Erythroblast (primary cell): ENCODE measurements around the gene CEP250.
"Not testable (repeated sequence)": the region's sequence is repeated elsewhere in the genome, so short reads cannot be mapped to it uniquely, and the experiment has no call there.

Source experiments
- DNase-seq, 2 experiments: peaks; one replicate each; lab custom pipeline; 2025; lab: John Stamatoyannopoulos, UW
- GATA1 ChIP-seq: IDR thresholded peaks from 2 replicates; pipeline ENCODE4 v1.6.1; 2011; ENCODE audit warnings: low read depth, mild to moderate bottlenecking, control low read depth, low read length, moderate library complexity
- POLR2A ChIP-seq: IDR thresholded peaks from 2 replicates; pipeline ENCODE4 v1.6.1; 2011; ENCODE audit warnings: mild to moderate bottlenecking, low read length

The CEP250 gene

DNA sequence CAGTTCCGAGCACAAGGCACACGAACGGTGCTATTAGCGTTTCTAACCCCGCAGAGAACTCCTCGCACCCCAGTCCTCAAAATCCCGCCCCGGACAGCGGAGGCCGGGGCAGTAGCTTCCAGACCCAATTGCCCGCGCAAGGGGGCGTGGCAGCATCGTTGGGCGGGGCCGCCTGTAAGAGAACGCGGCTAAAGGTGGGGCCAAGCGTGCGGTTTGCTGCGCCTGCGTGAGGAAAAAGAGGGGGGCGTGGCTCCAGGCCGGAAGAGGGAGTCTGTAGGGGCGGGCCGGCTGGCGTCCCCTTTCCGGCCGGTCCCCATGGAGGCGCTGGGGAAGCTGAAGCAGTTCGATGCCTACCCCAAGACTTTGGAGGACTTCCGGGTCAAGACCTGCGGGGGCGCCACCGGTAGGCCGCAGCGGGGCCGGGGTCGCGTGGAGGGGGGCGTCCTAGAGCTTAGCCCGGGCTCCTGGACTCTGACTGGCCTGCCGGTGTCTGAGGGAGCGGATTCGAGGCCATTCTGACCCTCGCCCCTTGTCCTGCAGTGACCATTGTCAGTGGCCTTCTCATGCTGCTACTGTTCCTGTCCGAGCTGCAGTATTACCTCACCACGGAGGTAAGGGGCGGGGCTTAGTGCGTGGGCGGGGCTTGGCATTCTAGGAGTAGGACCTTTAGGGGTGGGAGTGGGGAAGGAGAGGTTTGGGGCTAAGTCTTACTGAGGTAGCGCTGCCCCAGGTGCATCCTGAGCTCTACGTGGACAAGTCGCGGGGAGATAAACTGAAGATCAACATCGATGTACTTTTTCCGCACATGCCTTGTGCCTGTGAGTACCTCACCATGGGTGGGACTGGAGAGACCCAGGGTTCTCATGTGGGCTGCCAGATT is 86.6 kb downstream of the CEP250 start, which contains the start of gene ERGIC3:
Gene ERGIC3, plus strand, starts transcription at position 296 of the 880 bp plus-strand sequence. Its CDS starts 20 bp downstream, at position 316.
- DNase-seq = peak; percentile 97 to 99
- TF ChIP-seq POLR2A = peak; percentile 68
- TF ChIP-seq GATA1 = no peak

DNA sequence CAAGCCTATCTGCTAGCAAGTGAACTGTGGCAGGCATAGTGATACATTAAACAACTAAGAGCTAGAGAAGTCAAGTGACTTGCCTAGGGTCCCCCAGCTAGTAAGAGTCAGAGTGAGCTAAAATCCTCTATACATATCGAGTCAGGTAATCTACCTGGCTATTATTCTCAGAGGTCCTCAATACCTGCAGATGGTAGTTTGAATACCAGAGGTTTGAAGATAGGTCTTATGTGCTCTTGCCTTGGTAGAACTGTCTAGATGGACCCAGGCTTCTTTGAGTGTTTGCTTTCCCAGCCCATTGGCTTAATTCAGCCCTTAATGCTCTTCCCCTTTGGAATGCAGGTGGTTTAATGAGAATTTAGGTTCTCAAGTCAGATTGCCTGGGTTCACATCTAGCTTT is 87.6 kb downstream of the CEP250 start:
- TF ChIP-seq GATA1 = no peak
- no peak for TF ChIP-seq POLR2A

GRCh38 chr20:35544436-35544835 is 89.0 kb downstream of the CEP250 start:
- no peak for DNase-seq

More for the DNA sequence above, 87.6 kb downstream of the CEP250 start:
- DNase-seq = no peak

DNA sequence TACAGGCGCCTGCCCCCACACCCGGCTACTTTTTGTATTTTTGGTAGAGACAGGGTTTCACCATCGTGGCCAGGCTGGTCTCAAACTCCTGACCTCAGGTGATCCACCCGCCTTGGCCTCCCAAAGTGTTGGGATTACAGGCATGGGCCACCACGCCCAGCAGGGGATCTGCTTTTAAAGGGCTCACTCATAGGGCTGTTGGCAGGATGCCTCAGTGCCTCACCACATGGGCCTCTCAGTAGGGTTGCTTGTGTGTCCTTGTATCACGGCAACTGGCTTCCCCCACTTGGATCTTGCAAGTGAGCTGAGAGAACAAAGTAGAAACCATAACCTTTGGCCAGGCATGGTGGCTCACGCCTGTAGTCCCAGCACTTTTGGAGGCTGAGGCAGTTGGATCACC is 89.5 kb downstream of the CEP250 start:
- DNase-seq = peak; percentile 12 to 24

More at GRCh38 chr20:35544436-35544835, 89.0 kb downstream of the CEP250 start:
- TF ChIP-seq POLR2A (no peak), GATA1 (no peak)

DNA sequence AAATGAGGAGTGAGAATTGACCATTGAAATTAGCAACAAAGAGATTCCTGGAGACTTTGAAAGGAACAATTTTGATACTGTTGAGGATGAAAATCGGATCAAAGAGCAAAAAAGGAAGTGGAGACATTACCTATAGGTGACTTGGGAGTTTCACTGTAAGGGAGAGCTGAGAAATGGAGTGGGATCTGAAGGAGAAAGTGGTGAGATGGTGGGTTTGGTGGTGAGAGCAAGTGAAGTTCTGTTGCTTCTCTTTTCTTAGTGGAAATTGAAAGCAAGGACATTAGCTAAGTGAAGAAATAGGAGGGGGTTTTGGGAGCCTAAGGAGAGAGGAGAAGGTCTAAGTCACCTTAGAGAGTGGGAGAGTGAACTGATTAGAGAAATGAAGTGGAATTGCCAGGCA is 90.7 kb downstream of the CEP250 start:
- TF ChIP-seq GATA1 (no peak), POLR2A (no peak)
- no peak for DNase-seq

DNA sequence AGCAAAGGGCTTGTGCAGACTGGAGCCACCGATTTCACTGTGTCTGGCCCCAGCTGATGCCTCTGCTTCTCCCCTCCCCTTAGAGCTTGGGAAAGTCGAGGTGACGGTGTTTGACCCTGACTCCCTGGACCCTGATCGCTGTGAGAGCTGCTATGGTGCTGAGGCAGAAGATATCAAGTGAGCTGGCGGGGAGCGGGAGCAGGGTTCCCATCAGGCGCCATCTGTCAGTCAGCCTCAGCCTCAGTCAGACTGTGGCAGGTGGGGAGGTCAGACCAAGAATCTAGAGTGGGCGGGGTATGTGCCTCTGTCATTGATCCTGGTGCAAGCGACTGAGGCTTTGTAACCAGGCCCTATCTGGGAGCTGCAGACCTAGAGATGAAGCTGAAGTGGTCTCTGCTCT is 91.9 kb downstream of the CEP250 start:
- DNase-seq = no peak
- no peak for TF ChIP-seq POLR2A
- TF ChIP-seq GATA1 = no peak

- no peak for DNase-seq
- TF ChIP-seq POLR2A = no peak
- no peak for TF ChIP-seq GATA1
These were observed 96.1 kb downstream of the CEP250 start for GRCh38 chr20:35551503-35551902.

DNA sequence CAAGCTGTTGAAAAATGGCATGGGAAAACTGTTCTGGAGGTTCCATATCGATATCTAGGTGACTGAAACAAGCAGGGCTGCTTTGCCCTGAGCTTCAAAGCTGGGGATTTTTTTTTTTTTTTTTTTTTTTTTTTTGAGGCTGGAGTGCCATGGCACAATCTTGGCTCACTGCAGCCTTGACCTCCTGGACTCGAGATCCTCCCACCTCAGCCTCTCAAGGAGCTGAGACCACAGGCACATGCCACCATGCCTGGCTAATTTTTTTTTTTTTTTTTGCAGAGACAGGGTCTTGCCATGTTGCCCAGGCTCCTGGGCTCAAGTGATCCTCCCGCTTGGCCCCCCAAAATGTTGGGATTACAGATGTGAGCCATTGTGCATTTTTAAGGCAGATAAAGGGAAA is 97.5 kb downstream of the CEP250 start:
- no peak for DNase-seq
- TF ChIP-seq GATA1 (no peak), POLR2A (no peak)

DNA sequence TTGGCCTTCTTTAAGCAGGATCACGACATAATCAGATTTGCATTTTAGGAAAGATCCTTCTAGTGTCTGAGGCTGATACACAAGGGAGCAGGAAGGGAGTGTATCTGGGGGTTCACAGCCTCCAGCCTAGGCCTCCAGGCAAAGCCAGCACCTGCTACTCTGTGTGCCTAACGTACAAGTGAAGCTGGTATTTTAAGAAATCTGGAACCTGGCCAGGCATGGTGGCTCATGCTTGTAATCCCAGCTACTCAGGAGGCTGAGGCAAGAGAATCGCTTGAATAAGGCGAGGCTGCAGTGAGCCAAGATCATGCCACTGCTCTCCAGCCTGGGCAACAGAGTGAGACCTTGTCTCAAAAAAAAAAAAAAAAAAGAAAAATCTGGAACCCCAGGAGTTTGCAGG is 100.1 kb downstream of the CEP250 start:
- DNase-seq = not testable (repeated sequence)

GRCh38 chr20:35555951-35556645 is 100.7 kb downstream of the CEP250 start:
- DNase-seq = no peak
- TF ChIP-seq POLR2A (no peak), GATA1 (no peak)

- DNase-seq = no peak
- TF ChIP-seq GATA1 (no peak), POLR2A (no peak)
These were observed 101.5 kb downstream of the CEP250 start for GRCh38 chr20:35556871-35557270.

DNA sequence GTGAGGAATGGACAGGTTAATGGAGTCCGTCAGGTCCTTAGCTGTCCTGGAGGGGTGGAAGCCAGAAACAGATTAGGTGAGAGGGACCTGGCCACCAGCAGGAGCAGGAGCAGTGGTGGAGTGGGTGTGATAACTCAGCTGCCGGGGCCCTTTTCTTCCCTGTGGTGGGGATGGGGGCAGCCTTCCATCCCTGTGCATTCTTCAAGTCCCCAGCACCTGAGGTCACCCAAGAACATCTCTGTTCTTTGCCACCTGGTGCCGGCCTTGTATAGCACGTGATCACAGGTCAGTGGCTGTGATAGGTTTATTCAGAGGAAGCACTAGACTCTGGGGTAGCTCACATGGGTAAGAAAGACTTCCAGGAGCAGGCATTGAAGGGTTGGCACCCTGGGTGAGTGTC is 103.1 kb downstream of the CEP250 start:
- no peak for TF ChIP-seq GATA1
- TF ChIP-seq POLR2A = no peak
- DNase-seq = no peak

DNA sequence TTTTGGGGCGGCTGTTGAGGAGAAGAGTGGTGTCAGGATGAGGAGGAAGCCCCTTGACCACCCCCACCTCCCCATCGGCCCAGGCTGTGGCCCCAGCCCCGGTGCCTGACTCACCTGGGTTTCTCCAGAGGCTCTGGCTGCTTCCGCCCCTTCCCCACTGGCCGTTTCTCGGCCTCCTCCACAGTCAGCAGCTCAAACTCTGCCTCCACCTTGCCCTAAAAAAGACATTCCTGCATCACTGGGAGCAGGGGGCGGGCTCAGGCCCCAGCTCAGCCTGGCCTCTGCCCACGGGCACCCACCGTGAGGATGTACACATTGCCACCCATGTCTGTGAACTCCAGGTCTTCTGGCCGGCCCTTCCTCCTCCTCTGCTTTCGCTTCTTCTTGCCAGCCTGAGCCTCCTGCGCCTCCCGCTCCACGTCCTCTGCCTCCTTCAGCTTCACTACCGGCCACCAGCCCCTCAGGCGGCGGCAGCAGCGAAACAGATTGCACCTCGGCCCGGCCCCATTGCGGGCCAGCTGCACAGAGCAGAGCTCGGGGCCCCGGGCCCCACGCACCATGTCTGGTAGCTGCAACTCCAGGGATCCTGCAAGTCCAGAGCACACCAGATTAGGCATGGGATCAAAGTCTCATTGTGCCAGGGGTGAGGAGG is 103.8 kb downstream of the CEP250 start:
- TF ChIP-seq GATA1 (no peak), POLR2A (no peak)
- no peak for DNase-seq

DNA sequence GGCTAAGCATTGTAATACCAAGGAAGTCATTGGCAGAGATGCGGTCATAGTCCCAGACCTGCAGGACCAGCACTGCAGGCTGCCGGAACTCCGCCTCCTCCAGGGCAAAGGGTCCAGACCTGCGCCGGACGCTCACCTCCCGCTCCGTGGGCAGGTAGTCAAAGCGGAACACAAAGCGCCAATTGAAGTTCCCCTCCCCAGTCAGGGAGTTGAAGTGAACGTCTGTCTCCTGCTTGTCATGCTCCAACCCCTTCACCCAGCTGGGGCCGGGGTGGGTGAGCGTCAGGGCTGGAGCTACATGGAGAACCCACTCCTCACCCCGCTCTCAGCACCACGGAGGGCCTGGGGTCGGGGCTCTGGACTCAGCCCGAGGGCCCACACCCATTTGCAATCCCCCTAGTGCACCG is 104.7 kb downstream of the CEP250 start:
- TF ChIP-seq POLR2A (no peak), GATA1 (no peak)
- DNase-seq = no peak

- no peak for DNase-seq
- TF ChIP-seq POLR2A (no peak), GATA1 (no peak)
These were observed 105.1 kb downstream of the CEP250 start for GRCh38 chr20:35560541-35560940.
